ENCODE data around the gene NAA11.

Gene NAA11

GRCh38 chr4:79325864-79326328 is at the start of gene NAA11:
Gene NAA11 (minus strand): TSS chr4:79326061. CDS start chr4:79325877, 184 bp downstream.
- Histone ChIP-seq H3K9me3 (peaks cover 2% of the 10 kb centered on the region), H3K4me3 (ENCODE audit: low read depth in 1 of 2, low read length in 1 of 2) (no peak within 1 kb of the TSS), H3K27me3 (no peaks in the 10 kb centered on the region), H3K4me1 (ENCODE audit: control insufficient read depth in 1 of 2, insufficient read depth in 1 of 2, low read depth in 1 of 2, low read length in 1 of 2) (no peaks in the 10 kb centered on the region), H3K36me3 (no peaks in the 10 kb centered on the region), H3K27ac (no peak within 1 kb of the TSS)
- TF ChIP-seq CTCF (IDR thresholded peaks at IDR 0.05): no peak

GRCh38 chr4:79370026-79370425 is 44.2 kb upstream of the NAA11 start:
- no peak overlapping the region for H3K4me3 ChIP-seq (ENCODE audit: low read depth in 1 of 2, low read length in 1 of 2)
- no peaks in the 10 kb centered on the region for H3K36me3 ChIP-seq
- no peaks in the 10 kb centered on the region for H3K27me3 ChIP-seq
- H3K9me3 ChIP-seq: no peaks in the 10 kb centered on the region
- TF ChIP-seq CTCF (IDR thresholded peaks at IDR 0.05): no peak
- no peak overlapping the region for H3K27ac ChIP-seq
- H3K4me1 ChIP-seq (ENCODE audit: control insufficient read depth in 1 of 2, insufficient read depth in 1 of 2, low read depth in 1 of 2, low read length in 1 of 2): no peaks in the 10 kb centered on the region

GRCh38 chr4:79367096-79367495 is 41.2 kb upstream of the NAA11 start:
- Histone ChIP-seq H3K4me3 (ENCODE audit: low read depth in 1 of 2, low read length in 1 of 2) (no peak overlapping the region), H3K27ac (no peak overlapping the region), H3K9me3 (no peaks in the 10 kb centered on the region), H3K27me3 (no peaks in the 10 kb centered on the region), H3K36me3 (no peaks in the 10 kb centered on the region), H3K4me1 (ENCODE audit: control insufficient read depth in 1 of 2, insufficient read depth in 1 of 2, low read depth in 1 of 2, low read length in 1 of 2) (no peaks in the 10 kb centered on the region)
- no peak for TF ChIP-seq CTCF (IDR thresholded peaks at IDR 0.05)

DNA sequence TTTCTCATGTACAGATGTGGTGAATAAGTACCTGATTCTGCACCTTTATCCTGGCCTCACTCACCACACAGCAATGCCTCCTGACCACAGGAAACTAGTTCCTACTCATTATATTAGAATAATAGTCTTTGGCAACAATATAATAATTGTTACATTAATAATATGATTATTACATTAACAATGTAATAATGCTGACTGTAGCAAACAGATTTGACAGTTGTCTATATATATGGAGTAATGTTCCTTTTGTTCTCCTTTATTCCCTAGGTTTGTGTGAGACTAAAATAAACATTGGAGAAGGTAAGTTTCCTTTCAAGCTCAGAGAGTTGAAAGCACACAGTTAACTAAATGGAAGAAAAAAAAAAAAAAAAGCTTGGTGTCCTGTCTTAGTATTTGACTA is 40.6 kb upstream of the NAA11 start:
- H3K36me3 ChIP-seq: no peaks in the 10 kb centered on the region
- H3K4me3 ChIP-seq (ENCODE audit: low read depth in 1 of 2, low read length in 1 of 2): no peak overlapping the region
- no peaks in the 10 kb centered on the region for H3K4me1 ChIP-seq (ENCODE audit: control insufficient read depth in 1 of 2, insufficient read depth in 1 of 2, low read depth in 1 of 2, low read length in 1 of 2)
- H3K9me3 ChIP-seq: no peaks in the 10 kb centered on the region
- no peaks in the 10 kb centered on the region for H3K27me3 ChIP-seq
- no peak overlapping the region for H3K27ac ChIP-seq
- TF ChIP-seq CTCF (IDR thresholded peaks at IDR 0.05): no peak

- no peak for TF ChIP-seq CTCF (IDR thresholded peaks at IDR 0.05)
- no peaks in the 10 kb centered on the region for H3K4me1 ChIP-seq (ENCODE audit: control insufficient read depth in 1 of 2, insufficient read depth in 1 of 2, low read depth in 1 of 2, low read length in 1 of 2)
- H3K4me3 ChIP-seq (ENCODE audit: low read depth in 1 of 2, low read length in 1 of 2): no peak overlapping the region
Observed at GRCh38 chr4:79364061-79364460, 38.2 kb upstream of the NAA11 start.

DNA sequence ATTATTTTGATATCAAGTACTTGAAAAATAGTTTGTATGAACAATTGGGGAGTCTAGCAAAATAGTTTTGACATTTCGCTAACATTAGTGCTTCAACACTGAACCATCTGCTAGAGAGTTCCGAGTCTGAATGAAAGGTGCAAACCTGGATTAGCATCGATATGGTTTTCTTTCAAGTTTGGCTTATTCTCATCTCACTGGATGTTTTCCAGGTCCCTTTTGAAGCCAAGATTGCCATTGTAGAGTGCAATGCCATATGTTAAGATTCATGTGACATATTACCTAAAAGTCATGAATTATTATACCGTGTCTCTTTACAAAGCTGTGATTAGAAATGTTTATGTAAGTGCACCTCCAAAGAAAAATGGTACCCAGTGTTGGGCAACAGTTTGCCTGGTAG is 36.8 kb upstream of the NAA11 start:
- no peak for TF ChIP-seq CTCF (IDR thresholded peaks at IDR 0.05)
- Histone ChIP-seq H3K4me1 (ENCODE audit: control insufficient read depth in 1 of 2, insufficient read depth in 1 of 2, low read depth in 1 of 2, low read length in 1 of 2) (no peaks in the 10 kb centered on the region), H3K27ac (no peak overlapping the region), H3K36me3 (no peaks in the 10 kb centered on the region), H3K4me3 (ENCODE audit: low read depth in 1 of 2, low read length in 1 of 2) (no peak overlapping the region), H3K9me3 (no peaks in the 10 kb centered on the region), H3K27me3 (no peaks in the 10 kb centered on the region)

More at GRCh38 chr4:79364061-79364460, 38.2 kb upstream of the NAA11 start:
- H3K27ac ChIP-seq: no peak overlapping the region
- H3K27me3 ChIP-seq: no peaks in the 10 kb centered on the region
- H3K9me3 ChIP-seq: no peaks in the 10 kb centered on the region
- no peaks in the 10 kb centered on the region for H3K36me3 ChIP-seq
